ENCODE measurements around the gene SERTAD3.

SERTAD3 gene

DNA sequence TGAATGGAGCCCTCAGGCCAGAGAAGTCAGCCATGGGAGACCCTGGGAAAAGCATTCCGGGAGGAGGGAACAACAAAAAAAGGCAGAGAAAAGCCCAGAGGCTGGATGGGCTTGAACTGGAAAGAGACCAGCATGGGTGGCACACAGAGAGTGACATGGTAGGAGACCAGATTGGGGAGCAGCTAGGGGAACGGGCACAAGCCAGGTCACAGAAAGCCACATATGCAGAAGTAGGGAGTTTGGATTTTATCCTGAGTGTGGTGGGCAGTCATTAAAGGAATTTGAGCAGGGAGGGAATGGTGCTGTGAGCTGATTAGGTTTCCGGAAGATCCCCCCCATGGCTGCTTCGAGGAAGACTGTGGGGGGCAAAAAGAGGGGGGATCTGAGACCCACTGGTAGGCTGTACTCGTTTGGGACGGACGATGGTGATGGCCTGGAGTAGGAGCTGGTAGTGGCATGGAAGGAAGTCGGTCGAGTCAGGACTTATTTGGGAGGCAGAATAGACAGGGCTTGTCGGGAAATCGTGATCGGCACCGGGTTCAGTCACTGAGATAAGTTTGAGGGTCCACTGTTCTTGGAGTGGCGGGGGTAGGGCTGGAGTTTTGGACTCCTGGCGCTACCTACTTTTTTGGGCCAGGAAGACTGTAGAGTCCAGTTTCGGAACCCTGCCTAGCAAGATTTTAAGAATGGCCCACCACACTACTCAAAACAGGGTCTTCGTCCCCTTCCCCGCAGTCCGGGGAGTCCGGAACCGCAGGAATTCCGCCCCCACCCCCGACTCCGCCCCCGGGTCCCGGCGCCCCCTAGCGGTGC is 19.3 kb downstream of the SERTAD3 start:
- Mint-ChIP-seq H3K27me3 (peaks cover 2% of the 10 kb centered on the region), H3K4me1 (peaks cover 30% of the 10 kb centered on the region), H3K4me3 (peak overlapping the region; percentile 96), H3K9me3 (no peaks in the 10 kb centered on the region), H3K27ac (peak overlapping the region; percentile 95), H3K36me3 (ENCODE audit: low read depth) (peaks cover 14% of the 10 kb centered on the region)
- ATAC-seq (no peak), DNase-seq (no peak)

DNA sequence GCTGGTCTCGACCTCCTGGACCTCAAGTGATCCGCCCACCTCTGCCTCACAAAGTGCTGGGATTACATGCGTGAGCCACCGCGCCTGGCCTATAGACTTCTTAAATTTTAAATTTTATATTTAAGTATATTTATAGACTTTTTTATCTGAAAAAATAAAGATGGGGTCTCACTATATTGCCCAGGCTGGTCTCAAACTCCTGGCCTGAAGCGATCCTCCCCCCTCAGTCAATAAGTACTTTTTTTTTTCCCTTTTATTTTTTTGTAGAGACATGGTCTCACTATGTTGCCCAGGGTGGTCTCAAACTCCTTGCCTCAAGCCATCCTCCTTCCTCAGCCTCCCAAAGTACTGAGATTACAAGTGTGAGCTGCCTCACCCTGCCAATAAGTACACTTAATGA is 20.2 kb downstream of the SERTAD3 start:
- Mint-ChIP-seq H3K27ac (peak overlapping the region; percentile 95), H3K27me3 (peaks cover 2% of the 10 kb centered on the region), H3K4me1 (peaks cover 30% of the 10 kb centered on the region), H3K9me3 (no peaks in the 10 kb centered on the region), H3K36me3 (ENCODE audit: low read depth) (peaks cover 14% of the 10 kb centered on the region), H3K4me3 (peak overlapping the region; percentile 96)
- DNase-seq: no peak
- no peak for ATAC-seq

DNA sequence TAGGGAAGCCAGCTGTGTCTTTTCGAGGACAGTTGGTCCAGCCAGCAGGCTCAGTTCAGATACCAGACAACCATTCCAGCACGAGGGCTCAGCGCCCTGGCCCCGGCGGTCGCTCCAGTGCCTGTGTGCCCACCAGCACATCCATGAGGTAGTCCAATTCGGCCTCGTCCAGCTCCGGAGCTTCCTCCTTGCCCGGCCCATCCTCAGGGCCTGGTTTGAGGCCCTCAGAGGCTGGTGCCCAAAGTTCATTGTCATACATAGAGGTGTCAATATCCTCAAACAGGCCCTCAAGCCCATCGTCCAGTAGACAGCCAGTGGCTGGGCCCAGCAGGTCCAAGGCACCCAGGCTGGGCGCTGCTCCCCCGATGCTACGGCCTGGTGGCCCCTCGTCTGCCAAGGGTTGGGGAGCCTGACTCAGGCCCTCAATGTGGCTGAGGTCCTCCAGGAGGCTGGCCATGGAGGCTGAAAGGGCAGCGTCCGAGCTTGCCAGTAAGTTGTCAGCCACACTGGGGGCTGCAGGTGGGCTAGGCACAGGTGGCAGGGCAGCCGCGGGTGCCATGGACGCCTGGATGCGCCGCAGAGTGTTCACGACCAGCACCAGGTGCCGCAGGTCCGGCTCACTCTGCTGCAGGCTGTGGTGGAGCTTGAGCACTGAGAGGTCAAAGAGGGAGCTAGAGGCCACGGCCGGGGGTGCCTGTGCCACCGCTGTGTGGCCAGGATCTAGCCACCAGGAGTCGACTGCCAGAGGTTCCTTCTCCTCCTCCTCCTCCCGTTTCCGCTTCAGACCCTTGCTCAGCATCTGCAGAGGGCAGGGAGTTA is 21.2 kb downstream of the SERTAD3 start:
- Mint-ChIP-seq H3K27me3 (peaks cover 2% of the 10 kb centered on the region), H3K36me3 (ENCODE audit: low read depth) (peaks cover 14% of the 10 kb centered on the region), H3K27ac (peak overlapping the region; percentile 31), H3K9me3 (no peaks in the 10 kb centered on the region), H3K4me3 (peak overlapping the region; percentile 80), H3K4me1 (peaks cover 30% of the 10 kb centered on the region)
- ATAC-seq (no peak), DNase-seq (no peak)

DNA sequence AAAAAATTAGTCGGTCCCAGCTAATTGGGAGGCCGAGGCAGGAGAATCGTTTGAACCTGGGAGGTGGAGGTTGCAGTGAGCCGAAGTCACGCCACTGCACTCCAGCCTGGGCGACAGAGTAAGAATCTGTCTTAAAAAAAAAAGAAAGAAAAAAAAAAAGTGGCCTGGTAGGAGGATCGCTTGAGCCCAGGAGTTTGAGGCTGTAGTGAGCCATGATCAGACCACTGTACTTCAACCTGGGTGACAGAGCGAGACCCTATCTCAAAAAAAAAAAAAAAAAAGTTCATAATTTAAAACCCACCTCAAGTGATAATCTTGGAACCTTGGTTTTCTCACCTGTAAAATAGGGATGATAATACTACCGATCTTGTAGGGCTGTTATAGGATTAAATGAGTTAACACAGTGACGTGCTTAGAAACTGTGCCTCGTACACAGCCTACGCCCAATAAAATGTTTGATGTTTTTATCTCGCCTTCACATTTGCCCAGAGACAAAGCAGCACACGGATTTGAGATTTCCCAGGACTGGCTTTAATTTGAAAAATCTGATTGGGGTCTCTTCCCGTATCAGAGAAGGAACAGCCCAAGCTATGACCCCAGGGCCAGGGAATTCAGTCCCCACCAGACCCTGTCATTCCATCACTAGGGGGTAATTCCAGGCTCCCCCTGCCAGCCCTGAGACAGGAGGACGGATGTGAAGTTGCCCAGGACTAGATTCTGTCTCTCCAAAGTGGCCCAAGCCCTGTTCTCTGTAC is 22.0 kb downstream of the SERTAD3 start:
- no peak for DNase-seq
- H3K9me3 Mint-ChIP-seq: no peaks in the 10 kb centered on the region

DNA sequence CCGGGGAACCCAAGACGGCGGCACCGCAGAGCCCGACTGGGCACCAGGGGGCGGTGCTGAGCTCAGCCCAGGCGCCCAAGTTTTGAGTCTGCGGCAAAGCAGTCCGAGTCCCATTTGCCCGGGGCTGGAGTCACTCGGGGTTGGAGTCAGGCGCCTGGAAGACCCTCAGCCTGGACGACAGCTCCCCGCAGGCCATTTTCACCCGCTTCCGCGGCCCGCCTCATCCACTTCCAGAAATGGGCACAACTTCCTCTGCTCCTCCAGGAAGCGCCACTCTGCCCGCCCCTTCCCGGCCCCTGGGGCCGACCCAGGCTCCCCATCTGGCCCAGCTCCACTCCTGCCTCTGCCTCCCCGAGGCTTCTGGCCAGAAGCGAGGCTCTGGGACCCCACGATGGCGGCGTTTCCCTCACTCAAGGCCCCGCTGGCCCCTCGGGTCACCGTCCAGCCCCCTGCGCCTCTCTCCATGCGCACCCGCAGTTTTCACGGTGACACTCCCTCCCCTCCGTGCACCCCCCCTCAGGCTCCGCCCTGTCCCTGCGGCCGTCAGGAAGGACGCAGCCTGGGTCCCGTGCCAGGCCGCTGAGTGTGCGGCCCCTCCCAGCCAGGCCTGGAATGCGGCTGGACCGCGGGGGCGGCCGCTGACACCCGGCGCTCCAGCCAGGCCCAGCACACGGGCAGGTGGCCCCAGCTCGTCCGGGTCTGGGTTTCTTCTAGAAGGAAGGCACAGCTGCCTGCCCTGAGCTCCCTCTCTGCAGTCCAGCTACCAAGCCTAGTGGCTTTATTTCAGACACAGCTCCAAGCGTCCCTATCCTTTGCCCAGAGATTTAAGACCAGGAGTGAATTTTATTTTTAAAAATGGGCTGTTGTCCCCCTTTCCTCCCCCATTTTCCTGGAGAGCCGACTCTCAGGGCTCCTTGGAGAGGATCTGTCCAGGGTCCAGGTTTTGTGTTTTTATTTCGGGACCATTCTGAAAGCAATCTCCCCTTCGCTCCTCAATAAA is 23.1 kb downstream of the SERTAD3 start:
- H3K9me3 Mint-ChIP-seq: no peaks in the 10 kb centered on the region
- peak overlapping the region; percentile 87 for H3K27ac Mint-ChIP-seq
- ATAC-seq (peak; percentile 54), DNase-seq (peak; percentile 82)
- peaks cover 14% of the 10 kb centered on the region for H3K36me3 Mint-ChIP-seq (ENCODE audit: low read depth)
- H3K27me3 Mint-ChIP-seq: peaks cover 2% of the 10 kb centered on the region
- H3K4me1 Mint-ChIP-seq: peaks cover 33% of the 10 kb centered on the region
- peak overlapping the region; percentile 80 for H3K4me3 Mint-ChIP-seq

More for the DNA sequence above, 22.0 kb downstream of the SERTAD3 start:
- H3K4me1 Mint-ChIP-seq: peaks cover 32% of the 10 kb centered on the region
- peaks cover 14% of the 10 kb centered on the region for H3K36me3 Mint-ChIP-seq (ENCODE audit: low read depth)
- peaks cover 2% of the 10 kb centered on the region for H3K27me3 Mint-ChIP-seq
- H3K4me3 Mint-ChIP-seq: peak overlapping the region; percentile 80
- H3K27ac Mint-ChIP-seq: peak overlapping the region; percentile 73
- ATAC-seq: no peak

DNA sequence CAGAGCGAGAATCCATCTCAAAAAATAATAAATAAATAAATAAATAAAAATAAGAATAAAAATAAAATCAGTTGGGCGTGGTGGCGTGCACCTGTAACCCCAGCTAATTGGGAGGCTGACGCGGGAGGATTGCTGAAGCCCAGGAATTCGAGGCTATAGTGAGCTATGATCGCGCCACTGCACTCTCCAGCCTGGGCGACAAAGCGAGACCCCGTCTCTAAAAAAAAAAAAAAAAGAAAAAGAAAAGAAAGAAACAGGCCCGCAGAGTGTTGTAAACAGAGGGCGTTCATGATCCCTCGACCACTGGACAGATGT is 23.7 kb downstream of the SERTAD3 start:
- H3K9me3 Mint-ChIP-seq: no peaks in the 10 kb centered on the region

DNA sequence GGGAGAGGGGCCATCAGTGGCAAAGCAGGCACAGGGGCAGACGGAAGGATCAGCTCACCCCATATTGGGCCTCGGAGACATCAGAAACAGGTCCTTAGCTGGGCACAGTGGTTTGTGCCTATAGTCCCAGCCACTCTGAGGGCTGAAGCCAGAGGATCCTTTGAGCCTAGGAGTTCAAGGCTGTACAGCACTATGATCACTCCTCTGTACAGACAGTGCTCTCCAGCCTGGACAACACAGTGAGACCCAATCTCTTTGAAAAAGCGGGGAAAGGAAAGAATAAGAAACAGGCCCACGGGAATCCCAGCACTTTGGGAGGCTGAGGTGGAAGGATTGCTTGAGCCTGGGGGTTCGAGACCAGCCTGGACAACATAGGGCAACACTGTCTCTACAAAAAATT is 24.4 kb downstream of the SERTAD3 start:
- H3K27ac Mint-ChIP-seq: no peak overlapping the region

More for the DNA sequence above, 23.7 kb downstream of the SERTAD3 start:
- DNase-seq (no peak), ATAC-seq (no peak)
- H3K4me1 Mint-ChIP-seq: peaks cover 31% of the 10 kb centered on the region
- peak overlapping the region; percentile 87 for H3K27ac Mint-ChIP-seq
- peaks cover 11% of the 10 kb centered on the region for H3K36me3 Mint-ChIP-seq (ENCODE audit: low read depth)
- no peaks in the 10 kb centered on the region for H3K27me3 Mint-ChIP-seq
- peak overlapping the region; percentile 80 for H3K4me3 Mint-ChIP-seq

DNA sequence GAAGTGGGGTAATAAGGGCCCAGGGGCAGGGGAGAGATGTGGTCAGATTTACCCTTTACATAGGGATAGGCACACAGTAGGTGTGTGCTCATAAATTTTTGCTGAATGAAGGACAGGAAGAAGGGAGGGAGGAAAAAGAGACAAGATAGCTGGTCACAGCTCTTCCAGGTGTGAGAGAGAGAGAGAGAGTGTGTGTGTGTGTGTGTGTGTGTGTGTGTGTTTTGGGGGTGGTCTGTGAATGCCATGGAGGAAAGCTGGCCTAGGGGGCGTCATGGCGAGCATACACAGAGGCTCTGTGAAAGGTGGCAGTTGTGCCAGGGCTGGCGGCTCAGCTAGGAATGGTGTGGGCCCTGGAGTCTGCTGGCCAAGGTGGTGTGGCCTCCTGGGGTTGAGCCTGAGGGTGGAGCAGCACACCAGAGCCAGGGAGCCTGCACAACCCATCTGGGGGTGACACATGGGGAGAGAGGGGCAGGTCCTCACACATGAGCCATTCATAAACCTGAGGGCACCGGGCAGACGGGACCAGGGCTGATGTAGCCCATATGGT is 25.0 kb downstream of the SERTAD3 start:
- Mint-ChIP-seq H3K27ac (no peak overlapping the region), H3K4me1 (peaks cover 26% of the 10 kb centered on the region), H3K4me3 (no peak overlapping the region)

More for the DNA sequence above, 24.4 kb downstream of the SERTAD3 start:
- peaks cover 8% of the 10 kb centered on the region for H3K36me3 Mint-ChIP-seq (ENCODE audit: low read depth)
- peak overlapping the region; percentile 27 for H3K4me3 Mint-ChIP-seq
- DNase-seq (no peak), ATAC-seq (no peak)
- no peaks in the 10 kb centered on the region for H3K9me3 Mint-ChIP-seq
- H3K27me3 Mint-ChIP-seq: no peaks in the 10 kb centered on the region
- H3K4me1 Mint-ChIP-seq: peaks cover 31% of the 10 kb centered on the region

DNA sequence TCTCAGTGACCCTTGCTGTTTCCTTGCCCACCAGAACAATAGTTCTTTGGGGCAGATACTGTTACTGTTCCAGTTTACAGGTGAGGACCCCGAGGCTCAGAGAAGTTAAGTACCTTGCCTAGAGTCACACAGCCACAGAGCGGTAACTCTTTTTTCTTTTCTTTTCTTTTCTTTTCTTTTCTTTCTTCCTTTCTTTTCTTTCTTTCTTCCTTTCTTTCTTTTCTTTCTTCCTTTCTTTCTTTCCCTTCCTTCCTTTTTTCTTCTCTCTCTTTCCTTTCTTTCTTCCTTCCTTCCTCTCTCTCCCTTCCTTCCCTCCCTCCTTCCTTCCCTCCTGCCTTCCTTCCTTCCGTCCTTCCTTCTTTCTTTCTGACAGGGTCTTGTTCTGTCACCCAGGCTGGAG is 26.1 kb downstream of the SERTAD3 start:
- Mint-ChIP-seq H3K36me3 (ENCODE audit: low read depth) (peaks cover 4% of the 10 kb centered on the region), H3K27me3 (peaks cover 2% of the 10 kb centered on the region), H3K27ac (no peak overlapping the region), H3K4me1 (peaks cover 27% of the 10 kb centered on the region), H3K9me3 (no peaks in the 10 kb centered on the region), H3K4me3 (no peak overlapping the region)
- ATAC-seq (no peak), DNase-seq (no peak)

More for the DNA sequence above, 25.0 kb downstream of the SERTAD3 start:
- H3K27me3 Mint-ChIP-seq: no peaks in the 10 kb centered on the region
- no peak for ATAC-seq
- DNase-seq: no peak
- no peaks in the 10 kb centered on the region for H3K9me3 Mint-ChIP-seq
- peaks cover 4% of the 10 kb centered on the region for H3K36me3 Mint-ChIP-seq (ENCODE audit: low read depth)

DNA sequence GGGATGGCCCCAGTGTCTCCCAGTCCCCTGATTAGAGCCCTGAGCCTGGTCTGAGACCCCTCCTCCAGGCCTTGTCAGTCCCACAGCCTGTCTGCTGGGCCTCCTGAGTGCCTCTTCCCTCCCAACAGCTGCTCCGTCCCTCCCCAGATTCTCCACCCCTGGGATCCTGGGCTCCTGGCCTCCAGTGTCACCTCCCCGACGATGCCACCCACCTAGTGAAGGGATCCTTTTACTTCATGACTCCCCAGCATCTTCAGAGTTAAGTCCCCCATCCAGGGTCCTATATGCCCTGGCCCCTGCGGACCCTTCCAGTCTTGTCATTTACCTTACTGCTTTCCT is 26.5 kb downstream of the SERTAD3 start:
- DNase-seq (no peak), ATAC-seq (no peak)
- no peaks in the 10 kb centered on the region for H3K9me3 Mint-ChIP-seq
- no peak overlapping the region for H3K27ac Mint-ChIP-seq
- H3K27me3 Mint-ChIP-seq: peaks cover 2% of the 10 kb centered on the region
- peaks cover 27% of the 10 kb centered on the region for H3K4me1 Mint-ChIP-seq
- peaks cover 4% of the 10 kb centered on the region for H3K36me3 Mint-ChIP-seq (ENCODE audit: low read depth)
- no peak overlapping the region for H3K4me3 Mint-ChIP-seq

DNA sequence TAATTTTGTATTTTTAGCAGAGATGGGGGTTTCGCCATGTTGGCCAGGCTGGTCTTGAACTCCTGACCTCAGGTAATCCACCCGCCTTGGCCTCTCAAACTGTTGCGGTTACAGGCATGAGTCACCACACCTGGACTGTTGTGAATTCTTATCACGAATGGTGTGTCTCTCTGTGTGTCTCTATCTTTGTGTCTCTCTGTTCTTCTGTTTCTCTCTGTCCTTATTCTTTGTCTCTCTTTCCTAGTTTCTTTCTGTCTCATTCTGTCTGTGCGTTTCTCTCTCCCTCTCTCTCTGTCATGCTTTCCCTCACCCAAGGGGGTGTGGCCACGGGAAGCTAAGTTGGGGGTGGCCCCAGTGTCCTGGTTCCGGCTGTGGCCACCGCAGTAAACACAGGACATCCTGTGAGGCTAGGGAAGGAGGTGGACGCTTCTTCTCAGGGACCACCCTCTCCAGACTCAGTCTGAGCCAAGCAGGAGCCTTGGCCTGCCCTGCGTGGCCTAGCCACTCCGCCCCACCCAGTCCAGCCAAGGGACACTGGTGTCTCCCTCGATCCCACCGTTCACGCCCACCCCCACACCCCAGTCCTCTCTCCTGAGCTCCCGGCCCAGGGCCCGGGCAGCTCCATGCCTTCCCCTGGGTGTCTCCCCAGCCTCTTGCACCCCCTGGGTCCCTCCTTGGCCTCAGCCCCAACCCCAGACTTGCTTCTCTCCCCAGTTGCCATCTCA is 27.1 kb downstream of the SERTAD3 start:
- H3K4me1 Mint-ChIP-seq: peaks cover 22% of the 10 kb centered on the region
- no peak overlapping the region for H3K27ac Mint-ChIP-seq
- H3K4me3 Mint-ChIP-seq: no peak overlapping the region
- no peaks in the 10 kb centered on the region for H3K36me3 Mint-ChIP-seq (ENCODE audit: low read depth)
- ATAC-seq (no peak), DNase-seq (no peak)
- H3K27me3 Mint-ChIP-seq: peaks cover 2% of the 10 kb centered on the region
- no peaks in the 10 kb centered on the region for H3K9me3 Mint-ChIP-seq

DNA sequence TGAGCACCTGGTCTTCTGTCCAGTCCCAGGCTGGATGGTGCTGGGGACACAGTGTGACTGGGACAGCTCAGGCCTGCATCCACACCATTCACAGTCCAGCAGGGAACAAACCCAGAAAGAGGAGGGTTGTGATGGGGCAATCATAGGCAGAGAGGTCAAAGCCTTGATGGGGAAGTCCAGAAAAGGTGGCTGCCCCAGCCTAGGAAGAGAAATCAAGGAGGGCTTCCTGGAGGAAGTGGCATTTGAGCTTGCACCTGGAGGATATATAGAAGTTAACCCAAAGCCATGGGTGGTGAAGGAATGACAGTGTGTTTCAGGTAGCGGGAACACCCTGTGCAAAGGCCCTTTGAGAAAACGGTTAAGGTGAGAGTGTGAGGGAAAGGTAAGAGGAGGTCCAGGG is 28.4 kb downstream of the SERTAD3 start:
- Mint-ChIP-seq H3K4me1 (peaks cover 15% of the 10 kb centered on the region), H3K36me3 (ENCODE audit: low read depth) (no peaks in the 10 kb centered on the region), H3K27ac (no peak overlapping the region), H3K27me3 (peaks cover 2% of the 10 kb centered on the region), H3K4me3 (no peak overlapping the region), H3K9me3 (no peaks in the 10 kb centered on the region)
- DNase-seq (no peak), ATAC-seq (no peak)
